Fibroblast of mammary gland (primary cell): ENCODE measurements around the gene RNU1-4.
"Not testable (repeated sequence)": the region's sequence is repeated elsewhere in the genome, so short reads cannot be mapped to it uniquely, and the experiment has no call there.

Experiments used
- DNase-seq: peaks from one replicate; pipeline ENCODE4 v3.0.0-alpha.2; 2010; ENCODE audit warnings: low read depth
- H3K4me3 ChIP-seq: 2 replicates; pipeline ENCODE4 v1.5.1; 2011; ENCODE audit warnings: low read depth, mild to moderate bottlenecking, low read length, moderate library complexity; ENCODE audit not compliant: control insufficient read depth
- TF ChIP-seq, protein P1 (sequence below): conservative IDR thresholded peaks from 2 replicates; pipeline ENCODE4 v1.5.1; 2011; ENCODE audit warnings: low read depth, low read length, inconsistent platforms; ENCODE audit not compliant: control insufficient read depth, insufficient read depth

The RNU1-4 gene

DNA sequence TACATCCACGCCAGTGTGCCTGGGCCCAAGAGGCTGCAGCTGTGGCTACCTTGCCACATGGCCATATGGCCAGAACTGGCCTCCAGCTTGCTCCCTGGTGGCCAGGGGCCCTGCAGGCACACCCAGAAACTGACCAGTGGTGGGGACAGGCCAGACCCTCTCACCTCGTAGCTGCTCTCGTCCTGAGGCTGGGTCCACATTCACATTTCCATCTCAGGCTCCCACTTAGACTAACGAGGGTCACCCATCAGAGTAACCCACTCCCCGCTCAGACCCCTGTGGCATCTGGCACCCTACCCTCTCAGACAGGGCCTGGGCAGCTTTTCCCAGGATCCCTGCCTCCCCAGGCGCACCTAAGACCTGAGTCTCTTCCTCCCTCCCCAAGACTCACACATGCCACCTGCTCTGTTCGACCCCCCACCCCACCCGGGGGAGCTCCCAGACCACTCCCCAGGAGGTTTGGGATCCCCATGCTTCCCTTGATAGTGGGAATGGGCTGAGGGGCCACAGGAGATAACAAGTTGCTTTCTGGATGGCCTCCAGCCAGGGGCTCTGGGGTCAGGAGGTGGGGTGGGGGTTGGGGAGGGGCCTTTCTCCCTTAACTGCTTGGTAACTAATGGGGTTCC lies 21.3 kb upstream of the RNU1-4 start:
- DNase-seq = no peak
- TF ChIP-seq, protein P1, sequence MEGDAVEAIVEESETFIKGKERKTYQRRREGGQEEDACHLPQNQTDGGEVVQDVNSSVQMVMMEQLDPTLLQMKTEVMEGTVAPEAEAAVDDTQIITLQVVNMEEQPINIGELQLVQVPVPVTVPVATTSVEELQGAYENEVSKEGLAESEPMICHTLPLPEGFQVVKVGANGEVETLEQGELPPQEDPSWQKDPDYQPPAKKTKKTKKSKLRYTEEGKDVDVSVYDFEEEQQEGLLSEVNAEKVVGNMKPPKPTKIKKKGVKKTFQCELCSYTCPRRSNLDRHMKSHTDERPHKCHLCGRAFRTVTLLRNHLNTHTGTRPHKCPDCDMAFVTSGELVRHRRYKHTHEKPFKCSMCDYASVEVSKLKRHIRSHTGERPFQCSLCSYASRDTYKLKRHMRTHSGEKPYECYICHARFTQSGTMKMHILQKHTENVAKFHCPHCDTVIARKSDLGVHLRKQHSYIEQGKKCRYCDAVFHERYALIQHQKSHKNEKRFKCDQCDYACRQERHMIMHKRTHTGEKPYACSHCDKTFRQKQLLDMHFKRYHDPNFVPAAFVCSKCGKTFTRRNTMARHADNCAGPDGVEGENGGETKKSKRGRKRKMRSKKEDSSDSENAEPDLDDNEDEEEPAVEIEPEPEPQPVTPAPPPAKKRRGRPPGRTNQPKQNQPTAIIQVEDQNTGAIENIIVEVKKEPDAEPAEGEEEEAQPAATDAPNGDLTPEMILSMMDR = no peak
- H3K4me3 ChIP-seq = no peak overlapping the region

DNA sequence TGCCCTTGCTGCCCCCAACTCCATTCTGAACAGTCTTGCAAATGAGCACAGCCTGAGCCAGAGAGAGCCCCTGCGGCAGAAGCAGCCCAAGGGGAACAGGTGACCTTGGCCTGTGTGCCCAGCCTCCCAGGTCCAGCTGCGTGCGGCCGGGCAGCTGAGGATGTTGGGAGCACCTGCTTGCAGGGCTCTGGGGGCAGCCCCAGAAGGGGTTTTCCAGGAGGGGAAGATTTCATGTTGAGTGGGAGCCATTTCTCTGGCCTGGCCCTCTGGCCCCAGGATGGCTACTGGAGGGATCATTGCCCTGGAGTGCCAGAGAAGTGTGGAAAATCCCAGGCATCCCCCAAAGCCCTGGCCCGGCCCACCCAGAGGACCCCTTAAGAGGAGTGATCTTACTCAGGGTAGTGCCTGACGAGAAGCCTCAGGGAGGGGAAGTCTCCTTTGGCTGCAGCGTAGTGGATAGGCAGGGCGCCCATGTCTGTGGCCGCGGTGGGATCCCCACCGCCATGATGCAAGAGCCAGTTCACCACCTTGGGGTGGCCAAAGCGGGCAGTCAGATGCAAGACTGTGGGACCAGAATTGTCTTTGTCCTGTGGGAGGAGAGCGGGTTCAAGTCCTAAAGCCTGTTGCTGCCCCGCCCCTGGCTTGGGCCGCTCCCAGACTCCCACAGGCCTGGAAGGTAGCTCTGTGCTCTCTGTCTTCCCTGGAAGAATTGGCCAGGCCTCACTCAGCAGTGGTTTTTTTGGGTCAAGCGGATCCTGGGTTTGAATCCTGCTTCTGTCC lies 20.6 kb upstream of the RNU1-4 start:
- DNase-seq = no peak
- TF ChIP-seq, protein P1 = no peak
- H3K4me3 ChIP-seq = no peak overlapping the region

DNA sequence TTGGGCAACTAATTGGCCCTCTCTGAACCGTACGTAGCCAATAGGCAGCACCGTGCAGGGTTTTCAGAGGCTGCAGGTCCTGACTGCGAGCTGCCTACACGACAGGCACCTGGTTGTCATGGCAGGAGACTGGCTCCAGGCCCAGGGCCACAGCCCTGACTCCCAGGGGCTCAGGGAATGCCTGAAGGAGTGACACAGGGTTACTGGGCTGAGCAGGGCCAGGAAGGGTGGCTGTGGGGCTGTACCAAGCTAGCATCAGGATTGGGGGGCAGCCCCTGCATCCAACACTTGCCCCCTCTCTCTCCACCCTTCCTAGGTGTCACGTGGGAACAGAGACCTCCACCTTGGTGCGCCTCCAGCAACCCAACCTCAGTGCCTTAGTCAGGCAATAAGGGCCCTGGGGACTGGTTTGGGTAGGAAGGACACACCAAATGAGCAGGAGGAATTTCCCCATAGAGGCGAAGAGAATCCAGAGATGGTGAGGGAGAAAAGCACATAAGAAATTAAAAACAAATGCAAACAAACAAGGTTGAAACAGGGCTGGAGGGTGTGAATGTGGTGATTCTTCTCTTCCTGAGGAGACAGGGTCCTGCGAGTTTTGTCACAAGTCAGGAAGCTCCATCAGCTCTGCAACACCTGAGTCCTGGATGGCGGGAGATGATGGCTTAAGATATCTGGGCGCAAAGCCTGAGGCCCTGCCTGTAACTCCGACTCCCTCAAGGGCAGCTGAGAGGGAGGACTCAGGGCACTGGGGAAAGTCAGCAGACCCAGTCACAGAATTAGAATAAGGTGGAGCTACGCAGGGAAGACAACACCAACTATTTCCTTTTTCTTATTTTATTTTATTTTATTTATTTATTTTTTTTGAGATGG lies 19.7 kb upstream of the RNU1-4 start:
- DNase-seq = no peak
- TF ChIP-seq, protein P1 = no peak
- H3K4me3 ChIP-seq = no peak overlapping the region

DNA sequence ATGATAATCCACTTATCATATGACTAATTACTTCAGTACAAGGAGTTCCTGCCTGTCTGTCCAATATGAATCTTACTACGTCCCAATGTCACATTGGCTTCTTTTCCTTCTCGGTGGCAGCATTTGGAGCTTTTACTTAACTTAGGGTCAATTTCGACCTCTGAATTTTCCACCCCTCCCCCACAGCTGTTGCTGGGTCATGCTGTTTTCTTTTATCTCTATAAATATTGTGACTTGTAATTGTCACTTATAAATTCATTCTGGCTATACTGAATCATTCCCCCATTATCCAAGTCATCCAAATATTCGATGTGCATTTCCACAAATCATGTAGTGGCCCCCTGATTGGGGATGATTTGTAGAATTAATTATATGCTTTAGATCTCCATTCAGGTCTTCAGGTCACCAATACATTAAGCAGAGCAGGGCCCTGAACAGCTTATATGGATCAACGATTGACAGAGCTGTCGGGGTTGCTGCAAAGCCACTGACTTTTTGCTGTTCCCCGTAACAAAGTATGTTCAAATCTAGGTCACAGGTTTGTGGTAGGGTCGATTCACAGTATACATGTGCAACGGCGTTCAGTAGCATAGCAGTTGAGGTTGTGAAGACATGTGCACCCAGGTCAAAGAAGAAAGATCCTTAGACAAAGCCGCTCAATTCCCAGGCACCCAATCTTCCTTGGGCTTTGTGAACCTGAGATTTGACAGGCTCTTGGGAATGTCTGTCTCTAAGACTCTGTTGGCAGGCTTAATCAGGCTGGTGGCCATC lies 18.3 kb upstream of the RNU1-4 start:
- no peak overlapping the region for H3K4me3 ChIP-seq
- TF ChIP-seq, protein P1 = no peak
- DNase-seq = no peak

DNA sequence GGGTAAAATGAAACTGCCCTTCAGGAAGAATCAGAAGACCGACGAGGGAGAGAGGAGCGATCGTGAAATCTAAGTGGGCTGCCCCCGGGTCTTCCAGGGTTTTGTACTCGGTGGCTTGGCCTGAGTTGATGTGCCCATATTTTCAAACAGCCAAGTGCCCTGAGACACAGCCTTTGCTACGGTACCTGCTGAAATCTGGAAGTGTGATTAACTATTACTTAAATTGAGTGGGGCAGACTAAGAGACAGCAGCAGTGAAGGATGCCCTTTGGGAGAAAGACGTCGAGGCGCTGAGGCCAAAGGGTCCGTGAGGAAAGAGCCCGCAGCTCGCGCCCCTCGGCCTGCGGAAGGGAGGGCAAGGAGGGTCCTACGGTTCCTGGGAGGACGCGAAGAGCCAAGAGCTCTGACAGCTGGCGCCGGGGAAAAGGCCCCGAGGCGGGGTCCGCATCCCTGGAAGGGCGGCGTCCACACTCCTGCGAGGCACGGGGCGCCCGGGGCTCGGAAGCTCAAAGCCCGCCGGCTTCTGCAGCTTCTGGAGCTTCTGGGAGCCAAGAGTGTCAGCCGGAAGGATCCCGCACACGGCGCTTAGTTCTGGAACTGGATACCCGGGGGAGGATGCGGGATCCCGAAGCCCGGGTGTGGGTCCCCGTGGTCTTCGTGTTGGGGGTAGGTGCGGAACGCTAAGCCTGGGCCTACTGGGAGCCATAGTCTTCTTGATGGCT lies 15.4 kb upstream of the RNU1-4 start:
- TF ChIP-seq, protein P1 = no peak
- no peak for DNase-seq
- H3K4me3 ChIP-seq = no peak overlapping the region

DNA sequence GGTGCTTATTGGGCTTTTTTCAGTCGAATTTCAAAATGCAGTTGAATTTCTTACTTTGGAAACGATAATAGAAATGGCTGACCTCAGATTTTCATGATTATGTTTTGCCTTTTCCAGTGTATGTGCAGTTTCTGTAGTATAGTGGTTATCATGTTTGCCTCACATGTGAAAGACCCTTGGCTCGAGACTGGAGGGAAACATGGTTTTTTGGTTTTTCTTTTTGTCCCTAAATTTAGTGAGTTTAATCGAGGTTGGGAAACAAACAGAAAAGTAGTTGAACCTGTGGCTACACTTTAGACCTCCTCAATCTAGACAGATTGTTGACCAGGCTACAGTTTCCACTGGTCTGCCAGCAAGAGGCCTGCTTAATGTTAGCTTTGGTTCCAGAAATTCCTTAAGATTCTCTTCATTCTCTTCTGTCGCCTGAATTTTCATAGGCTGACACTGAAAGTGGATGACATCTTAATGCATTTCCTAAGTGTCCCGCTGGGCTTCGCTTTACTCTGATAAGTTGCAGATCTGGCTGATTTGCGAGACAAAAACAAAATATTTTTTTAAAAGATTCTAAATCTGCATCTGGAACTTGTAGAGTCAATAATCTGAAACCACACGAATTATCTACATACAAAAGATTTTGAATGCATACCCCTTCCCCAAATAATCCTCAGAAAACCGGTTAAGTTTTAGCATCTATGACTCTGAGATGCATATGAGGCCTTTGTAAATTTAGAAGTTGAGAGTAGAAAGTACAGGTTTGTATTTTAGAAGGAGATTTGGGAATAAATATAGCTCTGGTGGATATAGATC lies 14.7 kb upstream of the RNU1-4 start:
- H3K4me3 ChIP-seq, DNase-seq: not testable (repeated sequence)
